ENCODE measurements around the gene NPNT.

NPNT gene

GRCh38 chr4:105936901-105937300 is 41.6 kb downstream of the NPNT start:
- TF ChIP-seq CTCF (IDR thresholded peaks at IDR 0.05; ENCODE audit: control insufficient read depth, extremely low read depth, insufficient read depth): no peak
- no peak overlapping the region for H3K4me3 ChIP-seq (ENCODE audit: low read depth, low read length)
- DNase-seq (ENCODE audit: low read depth): no peak

GRCh38 chr4:105937759-105938158 is 42.5 kb downstream of the NPNT start:
- TF ChIP-seq CTCF (IDR thresholded peaks at IDR 0.05; ENCODE audit: control insufficient read depth, extremely low read depth, insufficient read depth): no peak
- H3K4me3 ChIP-seq (ENCODE audit: low read depth, low read length): no peak overlapping the region
- no peak for DNase-seq (ENCODE audit: low read depth)

GRCh38 chr4:105943234-105943633 is 48.0 kb downstream of the NPNT start:
- no peak for TF ChIP-seq CTCF (IDR thresholded peaks at IDR 0.05; ENCODE audit: control insufficient read depth, extremely low read depth, insufficient read depth)
- no peak for DNase-seq (ENCODE audit: low read depth)
- no peak overlapping the region for H3K4me3 ChIP-seq (ENCODE audit: low read depth, low read length)

GRCh38 chr4:105944540-105944939 is 49.3 kb downstream of the NPNT start:
- no peak for DNase-seq (ENCODE audit: low read depth)
- no peak for TF ChIP-seq CTCF (IDR thresholded peaks at IDR 0.05; ENCODE audit: control insufficient read depth, extremely low read depth, insufficient read depth)
- H3K4me3 ChIP-seq (ENCODE audit: low read depth, low read length): no peak overlapping the region

- no peak for DNase-seq (ENCODE audit: low read depth)
- H3K4me3 ChIP-seq (ENCODE audit: low read depth, low read length): no peak overlapping the region
- no peak for TF ChIP-seq CTCF (IDR thresholded peaks at IDR 0.05; ENCODE audit: control insufficient read depth, extremely low read depth, insufficient read depth)
Measured at GRCh38 chr4:105946771-105947170, 51.5 kb downstream of the NPNT start.

GRCh38 chr4:105950701-105951100 is 55.4 kb downstream of the NPNT start:
- H3K4me3 ChIP-seq (ENCODE audit: low read depth, low read length): no peak overlapping the region
- no peak for DNase-seq (ENCODE audit: low read depth)
- no peak for TF ChIP-seq CTCF (IDR thresholded peaks at IDR 0.05; ENCODE audit: control insufficient read depth, extremely low read depth, insufficient read depth)

- TF ChIP-seq CTCF (IDR thresholded peaks at IDR 0.05; ENCODE audit: control insufficient read depth, extremely low read depth, insufficient read depth): no peak
- no peak for DNase-seq (ENCODE audit: low read depth)
- no peak overlapping the region for H3K4me3 ChIP-seq (ENCODE audit: low read depth, low read length)
Measured at GRCh38 chr4:105951198-105951597, 55.9 kb downstream of the NPNT start.

Data from LNCaP clone FGC (cell line).